Peyer's patch (tissue), 4 donors: ENCODE results near the gene RLN1.

Experiments used
- POLR2A ChIP-seq, 2 donors: fragments of 450-650 bp; IDR thresholded peaks; one replicate each; pipeline ENCODE4 v1.5.1; 2017; ENCODE audit warnings: antibody characterized with exemption in 2 of 2, mild to moderate bottlenecking in 2 of 2, moderate library complexity in 2 of 2
- TF ChIP-seq, protein P1 (sequence below), 6 experiments: fragments of 450-650 bp in 4 of 6; fragments of 200-600 bp in 2 of 6; sonication (generic) in 1 of 6; IDR thresholded peaks; one replicate each; pipeline ENCODE4 v1.5.1; 2017 to 2019; ENCODE audit warnings: antibody characterized with exemption in 6 of 6, mild to moderate bottlenecking in 3 of 6, moderate library complexity in 1 of 6

DNA sequence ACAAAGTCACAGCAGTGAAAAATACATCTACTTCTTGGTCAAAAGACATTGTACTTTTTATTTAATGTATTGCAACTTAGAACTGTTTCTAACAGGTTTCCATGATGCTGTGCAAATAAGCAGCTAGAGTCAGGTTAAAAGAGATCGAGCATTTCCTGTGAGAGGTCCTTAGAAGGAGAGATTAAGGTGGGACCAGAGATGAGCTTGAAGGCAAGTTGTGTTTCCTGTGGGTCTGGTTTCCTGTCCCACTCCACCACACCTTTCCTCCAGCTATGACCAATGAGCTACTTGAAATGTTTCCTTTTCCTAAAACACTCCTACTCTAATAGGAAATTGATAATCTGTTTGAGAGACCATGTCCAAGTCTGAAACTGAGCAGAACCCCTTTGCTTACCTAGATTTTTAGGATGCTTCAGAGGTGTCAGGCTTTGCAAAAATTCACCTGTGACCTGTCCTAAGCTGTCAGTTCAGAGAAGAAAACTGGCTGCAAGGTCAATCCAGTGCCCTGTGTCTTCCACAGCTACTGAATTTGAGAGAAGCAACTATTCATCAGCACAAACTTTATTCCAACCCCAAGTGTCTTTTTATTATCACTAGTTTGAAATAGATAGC lies 13.1 kb upstream of the RLN1 start:
- no peak for TF ChIP-seq POLR2A (IDR thresholded peaks at IDR 0.05)
- TF ChIP-seq, protein P1, sequence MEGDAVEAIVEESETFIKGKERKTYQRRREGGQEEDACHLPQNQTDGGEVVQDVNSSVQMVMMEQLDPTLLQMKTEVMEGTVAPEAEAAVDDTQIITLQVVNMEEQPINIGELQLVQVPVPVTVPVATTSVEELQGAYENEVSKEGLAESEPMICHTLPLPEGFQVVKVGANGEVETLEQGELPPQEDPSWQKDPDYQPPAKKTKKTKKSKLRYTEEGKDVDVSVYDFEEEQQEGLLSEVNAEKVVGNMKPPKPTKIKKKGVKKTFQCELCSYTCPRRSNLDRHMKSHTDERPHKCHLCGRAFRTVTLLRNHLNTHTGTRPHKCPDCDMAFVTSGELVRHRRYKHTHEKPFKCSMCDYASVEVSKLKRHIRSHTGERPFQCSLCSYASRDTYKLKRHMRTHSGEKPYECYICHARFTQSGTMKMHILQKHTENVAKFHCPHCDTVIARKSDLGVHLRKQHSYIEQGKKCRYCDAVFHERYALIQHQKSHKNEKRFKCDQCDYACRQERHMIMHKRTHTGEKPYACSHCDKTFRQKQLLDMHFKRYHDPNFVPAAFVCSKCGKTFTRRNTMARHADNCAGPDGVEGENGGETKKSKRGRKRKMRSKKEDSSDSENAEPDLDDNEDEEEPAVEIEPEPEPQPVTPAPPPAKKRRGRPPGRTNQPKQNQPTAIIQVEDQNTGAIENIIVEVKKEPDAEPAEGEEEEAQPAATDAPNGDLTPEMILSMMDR (IDR thresholded peaks at IDR 0.05), result no peak
